Measurements from ENCODE around the gene LIN7C. TPM values are rescaled to one million over a fixed set of nuclear protein-coding genes. Genes with fewer than 3 reads are reported as not detected.
"Not testable (repeated sequence)": the region's sequence is repeated elsewhere in the genome, so short reads cannot be mapped to it uniquely, and the experiment has no call there.

LIN7C gene
- polyA plus RNA-seq, 6 donors from 2014 or later, result 10.3 to 18.3 (median 14.3) TPM

GRCh38 chr11:27464289-27464696 is 42.3 kb downstream of the LIN7C start:
- DNase-seq (no peak), ATAC-seq (ENCODE audit: low read depth in 2 of 2) (no peak)
- no peak overlapping the region for H3K4me3 Mint-ChIP-seq
- peaks cover 0 to 7% of the 10 kb centered on the region in 2 donors for H3K36me3 Mint-ChIP-seq
- no peak overlapping the region for H3K27ac Mint-ChIP-seq
- no peaks in the 10 kb centered on the region for H3K9me3 Mint-ChIP-seq
- H3K27me3 Mint-ChIP-seq, result peaks cover 0 to 11% (median 8%) of the 10 kb centered on the region in 3 donors
- no peaks in the 10 kb centered on the region for H3K4me1 Mint-ChIP-seq

GRCh38 chr11:27462543-27462942 is 44.0 kb downstream of the LIN7C start:
- H3K36me3 Mint-ChIP-seq, result peaks cover 0 to 7% of the 10 kb centered on the region in 2 donors
- H3K4me3 Mint-ChIP-seq, result no peak overlapping the region
- DNase-seq (no peak), ATAC-seq (ENCODE audit: low read depth in 2 of 2) (no peak)
- H3K4me1 Mint-ChIP-seq, result no peaks in the 10 kb centered on the region
- H3K27me3 Mint-ChIP-seq, result peaks cover 0 to 8% (median 5%) of the 10 kb centered on the region in 3 donors
- H3K27ac Mint-ChIP-seq, result no peak overlapping the region
- H3K9me3 Mint-ChIP-seq, result no peaks in the 10 kb centered on the region

GRCh38 chr11:27460158-27460978 is 46.2 kb downstream of the LIN7C start:
- H3K9me3 Mint-ChIP-seq, result no peaks in the 10 kb centered on the region
- peaks cover 0 to 7% of the 10 kb centered on the region in 2 donors for H3K36me3 Mint-ChIP-seq
- no peaks in the 10 kb centered on the region for H3K4me1 Mint-ChIP-seq
- ATAC-seq (ENCODE audit: low read depth in 2 of 2) (no peak), DNase-seq (no peak)
- no peak overlapping the region for H3K27ac Mint-ChIP-seq
- H3K4me3 Mint-ChIP-seq, result no peak overlapping the region
- H3K27me3 Mint-ChIP-seq, result peaks cover 0 to 6% (median 4%) of the 10 kb centered on the region in 3 donors

- ATAC-seq (ENCODE audit: low read depth in 2 of 2) (no peak), DNase-seq (no peak)
- Mint-ChIP-seq H3K4me3 (peak overlapping the region in 1 of 8 donors; percentile 6), H3K27me3 (peaks cover 0 to 15% (median 3%) of the 10 kb centered on the region in 3 donors), H3K27ac (no peak overlapping the region), H3K4me1 (no peaks in the 10 kb centered on the region), H3K9me3 (peaks cover 0 to 3% (median 0%) of the 10 kb centered on the region in 7 donors), H3K36me3 (peaks cover 0 to 7% of the 10 kb centered on the region in 2 donors)
Observed at GRCh38 chr11:27459191-27459590, 47.4 kb downstream of the LIN7C start.

GRCh38 chr11:27458182-27458581 is 48.4 kb downstream of the LIN7C start:
- H3K36me3 Mint-ChIP-seq, result peaks cover 0 to 7% of the 10 kb centered on the region in 2 donors
- DNase-seq, result no peak
- peaks cover 0 to 15% (median 0%) of the 10 kb centered on the region in 3 donors for H3K27me3 Mint-ChIP-seq
- peaks cover 0 to 3% (median 0%) of the 10 kb centered on the region in 7 donors for H3K9me3 Mint-ChIP-seq
- H3K4me3 Mint-ChIP-seq, result no peak overlapping the region
- no peak overlapping the region for H3K27ac Mint-ChIP-seq
- ATAC-seq (ENCODE audit: low read depth in 2 of 2), result no peak
- H3K4me1 Mint-ChIP-seq, result no peaks in the 10 kb centered on the region

- Mint-ChIP-seq H3K27me3 (peaks cover 0 to 15% (median 0%) of the 10 kb centered on the region in 3 donors), H3K36me3 (peaks cover 0 to 7% of the 10 kb centered on the region in 2 donors), H3K4me1 (no peaks in the 10 kb centered on the region), H3K9me3 (peaks cover 0 to 3% (median 0%) of the 10 kb centered on the region in 7 donors), H3K4me3 (no peak overlapping the region), H3K27ac (no peak overlapping the region)
- DNase-seq, result no peak
- no peak for ATAC-seq (ENCODE audit: low read depth in 2 of 2)
Observed at GRCh38 chr11:27456795-27457329, 49.7 kb downstream of the LIN7C start.

- peaks cover 0 to 15% (median 0%) of the 10 kb centered on the region in 3 donors for H3K27me3 Mint-ChIP-seq
- H3K36me3 Mint-ChIP-seq, result peaks cover 0 to 7% of the 10 kb centered on the region in 2 donors
- ATAC-seq (ENCODE audit: low read depth in 2 of 2) (no peak), DNase-seq (no peak)
- no peak overlapping the region for H3K4me3 Mint-ChIP-seq
- H3K9me3 Mint-ChIP-seq, result peaks cover 0 to 3% (median 0%) of the 10 kb centered on the region in 7 donors
- no peak overlapping the region for H3K27ac Mint-ChIP-seq
- no peaks in the 10 kb centered on the region for H3K4me1 Mint-ChIP-seq
Observed at GRCh38 chr11:27456140-27456794, 50.3 kb downstream of the LIN7C start.

- H3K4me3 Mint-ChIP-seq, result no peak overlapping the region
- H3K27ac Mint-ChIP-seq, result no peak overlapping the region
- peaks cover 0 to 3% (median 0%) of the 10 kb centered on the region in 7 donors for H3K9me3 Mint-ChIP-seq
- DNase-seq, result no peak
- H3K36me3 Mint-ChIP-seq, result peaks cover 0 to 7% of the 10 kb centered on the region in 2 donors
- H3K4me1 Mint-ChIP-seq, result no peaks in the 10 kb centered on the region
- H3K27me3 Mint-ChIP-seq, result peaks cover 0 to 15% (median 0%) of the 10 kb centered on the region in 3 donors
- no peak for ATAC-seq (ENCODE audit: low read depth in 2 of 2)
Observed at GRCh38 chr11:27455667-27456066, 50.9 kb downstream of the LIN7C start.

GRCh38 chr11:27453701-27454100 is 52.9 kb downstream of the LIN7C start:
- ATAC-seq (ENCODE audit: low read depth in 2 of 2) (no peak), DNase-seq (no peak)
- Mint-ChIP-seq H3K4me1 (no peaks in the 10 kb centered on the region), H3K4me3 (no peak overlapping the region), H3K27ac (no peak overlapping the region), H3K9me3 (peaks cover 0 to 3% (median 0%) of the 10 kb centered on the region in 7 donors), H3K36me3 (no peaks in the 10 kb centered on the region), H3K27me3 (peaks cover 0 to 15% (median 0%) of the 10 kb centered on the region in 3 donors)

- Mint-ChIP-seq H3K4me1 (no peaks in the 10 kb centered on the region), H3K4me3 (no peak overlapping the region), H3K27me3 (peaks cover 0 to 15% (median 0%) of the 10 kb centered on the region in 3 donors), H3K27ac (no peak overlapping the region), H3K9me3 (peaks cover 0 to 3% (median 0%) of the 10 kb centered on the region in 7 donors), H3K36me3 (no peaks in the 10 kb centered on the region)
- DNase-seq, result no peak
- ATAC-seq (ENCODE audit: low read depth in 2 of 2), result no peak
Observed at GRCh38 chr11:27452147-27452546, 54.4 kb downstream of the LIN7C start.

- Mint-ChIP-seq H3K9me3 (peaks cover 0 to 3% (median 0%) of the 10 kb centered on the region in 7 donors), H3K36me3 (no peaks in the 10 kb centered on the region), H3K27me3 (peaks cover 0 to 15% (median 0%) of the 10 kb centered on the region in 3 donors), H3K4me3 (no peak overlapping the region), H3K4me1 (no peaks in the 10 kb centered on the region), H3K27ac (no peak overlapping the region)
- ATAC-seq (ENCODE audit: low read depth in 2 of 2) (no peak), DNase-seq (no peak)
Observed at GRCh38 chr11:27451244-27451965, 55.2 kb downstream of the LIN7C start.

- not testable (repeated sequence) for H3K4me3 Mint-ChIP-seq; DNase-seq; H3K36me3 Mint-ChIP-seq; H3K27me3 Mint-ChIP-seq; ATAC-seq (ENCODE audit: low read depth in 2 of 2); H3K9me3 Mint-ChIP-seq; H3K27ac Mint-ChIP-seq; H3K4me1 Mint-ChIP-seq
Observed at GRCh38 chr11:27448184-27448540, 58.4 kb downstream of the LIN7C start.

Measured in naive B cell (primary cell).